SKM-1 treated with dmso at 0.1 percent for 144 hours (cell line): ENCODE data around the gene HCRTR1.

ENCODE experiments used
- DNase-seq: peaks from one replicate; lab custom pipeline; 2025; ENCODE audit not compliant: unreplicated experiment; lab: John Stamatoyannopoulos, UW

Gene HCRTR1

DNA sequence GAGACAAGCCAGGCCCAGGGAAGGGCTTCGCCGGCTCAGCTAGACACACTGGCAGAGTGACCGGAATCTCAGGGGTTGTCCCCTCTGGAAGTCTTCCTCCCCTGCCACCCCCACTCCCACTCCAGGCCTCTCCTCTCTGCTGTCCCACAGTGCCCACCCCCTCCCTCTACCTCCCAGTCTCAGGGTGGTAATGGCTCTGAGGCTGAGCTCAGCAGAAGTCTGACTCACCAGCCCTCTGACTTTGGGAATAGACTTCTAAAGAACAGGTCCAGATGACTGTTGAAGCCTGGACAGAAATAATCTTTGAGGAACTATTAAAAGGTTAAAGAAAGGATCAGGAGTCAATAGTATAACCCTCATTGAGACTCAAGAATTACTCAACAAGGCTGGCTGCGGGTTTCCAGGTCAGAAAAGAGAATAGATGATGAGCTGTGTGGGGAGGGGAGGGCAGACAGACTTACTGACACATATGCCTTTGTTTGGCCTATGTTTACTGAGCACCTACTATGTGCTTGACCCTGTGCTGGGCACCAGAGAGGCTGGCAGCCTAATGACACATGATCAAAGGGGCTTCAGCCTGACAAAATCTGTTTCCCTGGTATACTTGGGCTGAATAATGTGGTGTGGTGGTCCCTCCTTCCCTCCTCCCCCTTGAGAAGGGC, 8.2 kb downstream of the HCRTR1 start:
- DNase-seq: no peak

DNA sequence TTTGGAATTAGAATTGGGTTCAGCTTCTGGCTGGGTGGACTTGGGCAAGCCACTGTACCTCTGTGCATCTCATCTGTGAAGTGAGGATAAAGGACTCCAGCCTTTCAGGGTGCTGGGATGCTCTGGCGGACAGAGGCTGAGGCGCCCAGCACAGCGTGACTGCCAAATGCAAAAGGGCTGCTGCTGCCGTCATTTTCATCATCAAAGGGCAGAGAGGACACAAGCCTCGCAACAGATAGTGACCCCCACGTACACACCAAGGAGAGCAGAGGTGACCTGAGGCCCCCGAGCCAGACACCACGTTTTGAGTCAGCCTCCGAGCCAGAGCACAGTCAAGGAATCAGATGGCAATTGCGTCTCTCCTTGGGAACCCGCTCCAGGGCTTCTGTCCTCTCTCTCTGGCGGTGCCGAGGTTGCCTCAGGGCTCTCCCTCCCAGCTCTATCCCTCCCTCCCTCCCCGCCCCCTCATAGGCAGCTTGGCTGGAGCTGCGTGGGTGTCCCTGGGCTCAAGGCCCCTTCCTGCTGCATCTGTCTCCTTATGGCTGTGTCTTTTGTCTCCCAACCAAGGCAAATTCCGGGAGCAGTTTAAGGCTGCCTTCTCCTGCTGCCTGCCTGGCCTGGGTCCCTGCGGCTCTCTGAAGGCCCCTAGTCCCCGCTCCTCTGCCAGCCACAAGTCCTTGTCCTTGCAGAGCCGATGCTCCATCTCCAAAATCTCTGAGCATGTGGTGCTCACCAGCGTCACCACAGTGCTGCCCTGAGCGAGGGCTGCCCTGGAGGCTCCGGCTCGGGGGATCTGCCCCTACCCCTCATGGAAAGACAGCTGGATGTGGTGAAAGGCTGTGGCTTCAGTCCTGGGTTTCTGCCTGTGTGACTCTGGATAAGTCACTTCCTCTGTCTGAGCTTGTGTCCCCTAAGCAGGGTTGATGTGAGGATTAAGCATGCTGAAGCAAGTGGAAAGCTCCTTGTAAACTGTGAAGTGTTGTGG, 9.0 kb downstream of the HCRTR1 start:
- no peak for DNase-seq

DNA sequence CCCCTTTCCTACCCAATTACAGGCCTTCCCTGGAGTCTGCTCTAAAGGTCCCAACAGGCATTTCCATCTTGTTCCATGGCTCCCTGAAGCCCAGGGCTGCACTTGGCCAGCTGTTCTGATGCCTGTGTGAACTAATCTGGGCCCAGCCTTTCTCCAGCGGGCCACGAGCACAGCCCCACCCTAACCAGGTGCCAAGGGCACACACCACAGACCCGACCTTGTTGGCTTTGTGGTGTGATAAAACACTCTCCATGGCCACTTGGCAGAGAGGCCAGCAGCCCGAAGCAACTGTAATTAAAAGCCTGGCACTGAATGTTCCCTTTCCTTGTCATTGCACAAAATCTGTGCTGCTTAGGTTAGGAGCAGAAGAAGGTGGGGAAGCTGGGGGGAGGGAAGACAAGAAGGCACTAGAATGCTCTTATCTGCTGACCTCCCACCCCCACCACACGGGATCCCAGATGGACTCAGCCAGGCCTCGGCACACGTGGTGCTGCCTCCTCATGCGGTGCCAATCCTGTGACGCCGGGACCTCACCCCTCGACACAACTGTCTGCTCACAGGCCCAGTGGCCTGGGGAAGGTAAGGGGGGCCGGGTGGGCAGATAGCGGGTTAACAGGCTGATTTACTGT, 9.9 kb downstream of the HCRTR1 start:
- DNase-seq: no peak

DNA sequence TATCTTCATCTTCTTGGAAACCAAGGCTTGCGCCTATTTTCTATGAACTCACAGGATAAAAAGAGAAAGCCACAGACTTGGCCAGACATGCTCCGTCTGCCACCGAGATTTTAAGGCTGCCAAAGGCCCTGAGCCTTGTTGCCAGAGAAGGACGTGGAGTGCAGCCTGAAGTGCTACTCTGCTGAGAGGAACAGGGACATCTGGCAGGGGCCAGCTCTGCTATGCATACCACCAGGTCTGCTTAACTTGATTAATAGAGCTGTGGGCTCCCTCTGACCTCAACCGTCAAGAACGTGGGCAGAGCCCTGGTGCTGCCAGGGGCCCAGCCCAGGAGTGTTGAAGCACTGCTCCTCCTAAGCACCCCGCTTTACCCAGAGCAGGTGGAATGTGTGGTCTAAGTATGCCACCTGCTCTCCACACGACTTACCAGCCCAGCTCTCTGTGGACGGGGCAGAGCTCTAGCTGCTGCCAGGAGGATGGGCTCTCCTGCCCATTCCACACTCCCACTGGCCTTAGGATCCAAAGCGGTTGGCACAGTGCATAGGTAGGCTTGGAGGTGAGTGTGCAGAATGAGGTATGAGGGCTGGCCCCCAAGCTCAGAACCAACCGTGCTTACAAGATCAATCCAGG, 10.6 kb downstream of the HCRTR1 start:
- DNase-seq: no peak

- DNase-seq: no peak
Measured at GRCh38 chr1:31628931-31629556, 11.6 kb downstream of the HCRTR1 start.

- DNase-seq: no peak
Measured at GRCh38 chr1:31632649-31633048, 15.2 kb downstream of the HCRTR1 start.

- DNase-seq: peak; percentile 15
Measured at GRCh38 chr1:31633117-31633516, 15.6 kb downstream of the HCRTR1 start.

GRCh38 chr1:31637915-31638673, 20.6 kb downstream of the HCRTR1 start:
- DNase-seq: no peak

- peak; percentile 60 for DNase-seq
Measured at GRCh38 chr1:31639543-31639942, 22.1 kb downstream of the HCRTR1 start.

DNA sequence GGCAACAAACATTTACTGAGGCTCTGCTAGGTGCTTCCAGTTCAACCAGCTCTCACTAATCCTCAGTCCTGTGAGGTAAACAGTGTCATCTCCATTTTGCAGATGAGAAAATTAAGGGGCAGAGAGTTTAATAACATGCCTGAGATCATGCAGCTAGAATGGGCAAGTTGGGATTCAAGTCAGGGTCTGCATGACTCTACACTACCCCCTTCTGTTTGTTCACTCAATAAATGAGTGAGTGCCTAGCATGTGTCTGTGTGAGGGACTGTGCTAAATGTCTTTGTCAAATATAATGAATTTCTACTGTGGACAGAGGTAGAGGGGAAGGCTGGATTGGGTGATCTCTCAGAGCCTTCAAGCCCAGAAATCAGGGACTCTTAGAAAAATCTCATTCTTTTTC, 22.7 kb downstream of the HCRTR1 start:
- DNase-seq: no peak

DNA sequence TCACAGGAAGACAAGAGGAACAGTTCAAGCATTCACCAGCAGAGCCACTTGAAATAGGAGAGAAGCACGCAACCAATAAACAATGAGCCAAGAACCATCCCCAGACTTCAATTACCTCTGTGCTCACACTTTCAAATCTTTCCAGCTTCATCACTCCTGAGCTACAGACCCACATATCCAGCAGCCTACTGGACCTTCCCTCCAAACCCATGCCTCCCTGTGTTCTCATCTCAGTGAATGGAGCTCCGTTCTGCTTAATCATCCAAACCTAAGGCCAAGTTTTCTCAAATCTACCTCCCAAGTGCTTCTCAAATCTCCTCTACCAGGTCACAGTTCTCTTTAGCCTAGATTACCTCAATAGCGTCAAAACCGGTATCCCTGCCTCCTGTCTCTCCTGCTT, 23.5 kb downstream of the HCRTR1 start:
- DNase-seq: no peak

DNA sequence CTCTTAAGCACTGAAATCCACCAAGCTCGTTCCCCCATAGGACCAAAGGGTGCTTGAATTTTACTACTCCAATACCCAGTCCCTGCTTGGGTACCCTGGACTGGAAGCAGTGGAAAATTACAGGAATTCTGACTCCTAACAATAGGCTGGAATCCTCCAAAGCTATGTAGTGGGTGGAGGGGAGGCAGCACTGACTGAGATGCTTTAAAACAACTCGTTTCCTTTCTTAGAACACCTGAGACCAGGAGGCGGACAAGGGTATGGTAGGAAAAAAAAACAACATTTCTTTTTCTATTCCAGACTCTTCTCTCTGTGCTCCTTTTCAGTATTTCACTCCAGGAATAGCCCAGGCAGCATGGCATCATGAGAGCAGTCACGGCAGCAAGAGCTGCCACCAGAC, 24.9 kb downstream of the HCRTR1 start:
- no peak for DNase-seq

- no peak for DNase-seq
Measured at GRCh38 chr1:31642897-31643296, 25.4 kb downstream of the HCRTR1 start.

DNA sequence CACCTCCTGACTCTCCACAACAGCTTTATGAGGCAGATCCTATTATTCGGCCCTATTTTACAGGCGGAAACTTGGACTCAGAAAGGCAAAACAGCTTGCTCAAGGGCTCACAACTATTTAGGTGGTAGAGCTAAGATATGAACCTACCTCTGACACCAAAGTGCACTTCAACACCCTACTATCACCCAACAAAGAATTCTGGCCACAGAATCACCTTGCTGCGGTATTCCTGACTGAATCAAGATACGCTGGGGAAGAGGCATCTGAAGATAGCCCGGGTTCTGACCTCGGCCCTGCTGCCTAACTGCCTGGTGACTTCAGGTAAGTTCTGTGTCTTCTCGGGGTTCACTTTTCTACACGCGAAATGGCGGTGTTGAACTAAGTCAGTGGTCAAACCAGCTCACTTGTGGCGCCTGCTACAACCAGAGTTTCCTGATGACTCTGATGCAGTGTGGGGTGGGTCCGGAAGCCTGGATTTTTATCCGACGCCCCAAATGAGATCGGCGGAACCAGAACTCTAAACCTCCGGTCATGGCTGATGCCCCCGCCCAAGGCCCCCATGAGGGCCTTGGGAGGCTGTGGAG, 26.6 kb downstream of the HCRTR1 start:
- no peak for DNase-seq

- DNase-seq: peak; percentile 95
Measured at GRCh38 chr1:31644560-31645273, 27.2 kb downstream of the HCRTR1 start, which contains the start of gene PEF1. Gene PEF1, minus strand, starts transcription at chr1:31644876. Its CDS starts 12 bp downstream, at chr1:31644864.

DNA sequence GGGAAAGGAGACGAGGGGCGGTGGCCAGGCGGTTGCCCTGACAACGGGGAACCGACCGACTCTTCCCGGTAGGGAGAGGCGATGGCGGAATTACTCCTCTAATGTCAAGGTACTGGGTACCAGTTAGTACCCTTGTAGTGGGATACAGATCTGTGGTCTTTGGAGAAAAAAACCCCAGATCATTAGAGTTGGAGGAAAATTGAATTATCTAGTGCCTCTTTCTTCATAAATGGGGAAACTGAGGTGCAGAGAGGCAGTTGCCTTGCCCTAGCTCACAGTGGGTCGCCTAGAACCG, 27.7 kb downstream of the HCRTR1 start:
- DNase-seq: no peak

GRCh38 chr1:31646259-31646960, 28.9 kb downstream of the HCRTR1 start:
- no peak for DNase-seq

DNA sequence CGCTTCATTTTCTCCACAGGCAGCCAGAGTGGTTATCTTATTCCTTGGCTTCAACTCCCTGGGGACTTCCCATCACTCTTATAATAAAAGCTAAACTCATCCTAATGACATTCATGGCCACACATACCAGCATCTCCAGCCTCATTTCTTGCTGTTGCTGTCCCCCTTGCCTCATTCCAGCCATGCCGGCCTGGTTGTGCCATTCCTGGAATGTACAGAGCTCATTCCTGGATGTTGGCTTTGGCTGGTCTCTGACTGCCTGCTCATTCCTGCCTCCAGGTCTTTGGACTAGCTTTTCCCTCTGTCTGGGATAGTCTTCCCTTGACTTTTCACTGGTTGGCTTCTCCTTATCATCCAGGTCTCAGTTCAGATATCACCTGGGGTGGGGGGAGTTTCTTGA, 29.6 kb downstream of the HCRTR1 start:
- no peak for DNase-seq

DNA sequence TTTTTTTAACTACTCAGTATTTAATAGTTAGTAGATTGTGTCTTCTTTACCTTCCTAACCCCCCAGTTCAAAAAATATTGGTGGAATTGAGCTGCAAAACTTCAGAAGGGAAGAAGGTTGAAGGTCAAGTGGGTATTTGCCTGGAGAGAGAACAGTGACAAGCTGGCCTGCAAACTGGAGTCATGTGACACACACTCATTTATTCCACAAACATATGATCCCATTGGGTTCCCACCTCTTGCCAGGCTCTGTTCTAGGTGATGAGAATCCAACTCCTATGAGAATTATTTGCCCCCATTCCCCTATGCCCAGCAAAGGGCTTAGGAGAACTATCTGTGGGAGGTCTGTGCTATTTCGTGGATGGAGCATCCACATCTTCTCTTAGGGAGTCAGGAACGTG, 30.7 kb downstream of the HCRTR1 start:
- DNase-seq: no peak
